ENCODE data around the gene DDX10. TPM values are rescaled to one million over a fixed set of nuclear protein-coding genes. Genes with fewer than 3 reads are reported as not detected.

The DDX10 gene
- total RNA-seq, 1 experiment from 2014 or later = 72.2 TPM

- BruUV-seq (replicated peaks) = no TSS peak
- H3K27ac ChIP-seq (ENCODE audit: low read depth, low read length, poor library complexity, severe bottlenecking) = no peak overlapping the region
- no peaks in the 10 kb centered on the region for H3K36me3 ChIP-seq (ENCODE audit: insufficient read depth, low read length, poor library complexity, severe bottlenecking)
- no peak for TF ChIP-seq CTCF (conservative IDR thresholded peaks at IDR 0.05; ENCODE audit: low read depth, low read length)
- intact Hi-C loops (cut with micrococcal nuclease; ENCODE audit: unreplicated experiment) = no loop called here
- H3K4me1 ChIP-seq (ENCODE audit: insufficient read depth, low read length, poor library complexity, severe bottlenecking) = no peaks in the 10 kb centered on the region
- no peak overlapping the region for H3K4me3 ChIP-seq (ENCODE audit: low read depth, low read length, poor library complexity, severe bottlenecking)
- CTCF ChIA-PET = no interaction called here
- POLR2A ChIA-PET (ENCODE audit: low non-redundant PET) = no interaction called here
- DNase-seq (ENCODE audit: low spot score) = no peak
- H3K27me3 ChIP-seq (replicated peaks; ENCODE audit: insufficient read depth, low read depth, low read length, poor library complexity) = no peaks in the 10 kb centered on the region
- no peaks in the 10 kb centered on the region for H3K9me3 ChIP-seq (ENCODE audit: low read depth, low read length, poor library complexity, severe bottlenecking)
Measured at GRCh38 chr11:108618529-108618928, 46.3 kb upstream of the DDX10 start.

DNA sequence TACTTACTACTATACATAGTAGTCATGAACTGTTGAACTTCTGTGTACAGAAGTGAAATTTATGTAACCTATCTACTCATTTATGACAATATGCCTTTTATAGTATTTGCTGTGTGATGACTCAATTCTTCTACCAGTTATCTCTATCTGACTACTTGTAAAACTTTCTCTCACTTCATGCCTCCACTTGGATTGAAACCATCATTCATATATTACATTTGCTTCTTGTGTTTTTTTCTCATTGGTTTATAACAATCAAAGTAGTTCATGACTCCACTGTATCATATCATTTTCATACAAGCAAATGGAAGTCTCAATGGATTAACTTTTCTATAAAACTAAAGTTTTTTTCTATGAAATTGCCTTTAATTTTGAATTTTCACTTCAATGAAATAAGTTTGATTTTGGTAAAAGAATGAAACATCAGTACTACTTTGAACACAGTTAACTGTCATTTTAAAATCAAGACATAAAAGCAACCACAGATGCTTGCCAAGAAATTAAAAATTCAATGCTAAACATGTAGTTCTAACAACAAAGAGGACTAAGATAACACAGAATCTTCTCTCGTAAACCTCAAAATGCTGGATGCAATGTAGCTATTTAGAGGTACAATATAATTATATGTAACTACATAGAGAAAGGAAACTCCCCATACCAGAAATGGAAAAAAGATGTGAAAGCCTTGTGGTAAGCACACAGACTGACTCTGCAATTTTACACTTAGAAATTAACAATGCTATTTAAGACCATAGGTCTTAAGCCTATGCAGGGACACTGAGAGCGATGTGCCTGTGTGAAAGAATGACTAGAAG lies 43.7 kb upstream of the DDX10 start:
- intact Hi-C loops (cut with micrococcal nuclease; ENCODE audit: unreplicated experiment) = no loop called here
- BruUV-seq (replicated peaks) = no TSS peak
- H3K27me3 ChIP-seq (replicated peaks; ENCODE audit: insufficient read depth, low read depth, low read length, poor library complexity) = no peaks in the 10 kb centered on the region
- ChIA-PET CTCF (no interaction called here), POLR2A (ENCODE audit: low non-redundant PET) (no interaction called here)
- no peak for TF ChIP-seq EZH2 (IDR thresholded peaks at IDR 0.05; ENCODE audit: borderline replicate concordance, low read depth, low read length, poor library complexity, severe bottlenecking)
- TF ChIP-seq CTCF (conservative IDR thresholded peaks at IDR 0.05; ENCODE audit: low read depth, low read length) = no peak
- DNase-seq (ENCODE audit: low spot score) = no peak
- no peak overlapping the region for H3K4me3 ChIP-seq (ENCODE audit: low read depth, low read length, poor library complexity, severe bottlenecking)
- no peaks in the 10 kb centered on the region for H3K36me3 ChIP-seq (ENCODE audit: insufficient read depth, low read length, poor library complexity, severe bottlenecking)
- H3K4me1 ChIP-seq (ENCODE audit: insufficient read depth, low read length, poor library complexity, severe bottlenecking) = no peaks in the 10 kb centered on the region
- no peak overlapping the region for H3K27ac ChIP-seq (ENCODE audit: low read depth, low read length, poor library complexity, severe bottlenecking)
- H3K9me3 ChIP-seq (ENCODE audit: low read depth, low read length, poor library complexity, severe bottlenecking) = no peaks in the 10 kb centered on the region

- no peaks in the 10 kb centered on the region for H3K4me1 ChIP-seq (ENCODE audit: insufficient read depth, low read length, poor library complexity, severe bottlenecking)
- H3K36me3 ChIP-seq (ENCODE audit: insufficient read depth, low read length, poor library complexity, severe bottlenecking) = no peaks in the 10 kb centered on the region
- no peaks in the 10 kb centered on the region for H3K9me3 ChIP-seq (ENCODE audit: low read depth, low read length, poor library complexity, severe bottlenecking)
- H3K27ac ChIP-seq (ENCODE audit: low read depth, low read length, poor library complexity, severe bottlenecking) = no peak overlapping the region
- H3K4me3 ChIP-seq (ENCODE audit: low read depth, low read length, poor library complexity, severe bottlenecking) = no peak overlapping the region
- CTCF ChIA-PET = interaction anchor here (0.6 kb wide), 1 partner anchor 11 kb away, joined by 5 read pairs; no protein-coding TSS in a partner anchor
- POLR2A ChIA-PET (ENCODE audit: low non-redundant PET) = interaction anchor here (0.6 kb wide), 1 partner anchor 39 kb away, joined by 3 read pairs; no protein-coding TSS in a partner anchor
- BruUV-seq (replicated peaks) = no TSS peak
- no peak for TF ChIP-seq EZH2 (IDR thresholded peaks at IDR 0.05; ENCODE audit: borderline replicate concordance, low read depth, low read length, poor library complexity, severe bottlenecking)
- no peak for TF ChIP-seq CTCF (conservative IDR thresholded peaks at IDR 0.05; ENCODE audit: low read depth, low read length)
- intact Hi-C loops (cut with micrococcal nuclease; ENCODE audit: unreplicated experiment) = no loop called here
- no peaks in the 10 kb centered on the region for H3K27me3 ChIP-seq (replicated peaks; ENCODE audit: insufficient read depth, low read depth, low read length, poor library complexity)
- no peak for DNase-seq (ENCODE audit: low spot score)
Measured at GRCh38 chr11:108622341-108622740, 42.5 kb upstream of the DDX10 start.

Data from A673 (cell line).